ENCODE measurements around the gene HAUS5.

HAUS5 gene

DNA sequence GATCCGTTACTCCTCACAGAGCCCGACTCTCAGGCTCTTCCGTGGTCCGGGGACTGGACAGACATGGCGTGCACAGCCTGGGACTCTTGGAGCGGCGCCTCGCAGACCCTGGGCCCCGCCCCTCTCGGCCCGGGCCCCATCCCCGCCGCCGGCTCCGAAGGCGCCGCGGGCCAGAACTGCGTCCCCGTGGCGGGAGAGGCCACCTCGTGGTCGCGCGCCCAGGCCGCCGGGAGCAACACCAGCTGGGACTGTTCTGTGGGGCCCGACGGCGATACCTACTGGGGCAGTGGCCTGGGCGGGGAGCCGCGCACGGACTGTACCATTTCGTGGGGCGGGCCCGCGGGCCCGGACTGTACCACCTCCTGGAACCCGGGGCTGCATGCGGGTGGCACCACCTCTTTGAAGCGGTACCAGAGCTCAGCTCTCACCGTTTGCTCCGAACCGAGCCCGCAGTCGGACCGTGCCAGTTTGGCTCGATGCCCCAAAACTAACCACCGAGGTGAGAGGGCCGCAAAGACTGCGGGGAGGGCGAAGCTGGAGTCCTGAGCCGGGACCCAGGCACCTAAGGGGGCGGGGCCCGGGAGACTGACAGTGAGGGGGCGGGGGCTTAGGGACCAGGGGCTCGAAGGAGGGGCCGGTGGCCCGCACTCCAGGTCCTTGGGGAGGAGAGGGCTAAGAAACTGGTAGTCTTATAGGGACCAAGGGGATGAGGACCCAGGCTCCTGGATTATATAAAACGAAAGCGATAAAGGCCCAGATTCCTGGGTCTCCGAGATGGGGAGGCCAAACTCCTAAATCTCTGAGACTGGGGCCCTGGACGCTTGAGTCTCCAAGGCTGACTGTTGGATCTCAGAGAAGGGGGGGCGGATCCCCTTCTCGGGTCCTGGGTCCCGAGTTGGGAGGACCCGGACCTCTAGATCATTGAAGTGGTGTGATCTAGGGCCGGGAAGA, 31.0 kb downstream of the HAUS5 start:
- WGBS (ENCODE audit: extremely low coverage, insufficient coverage, insufficient read length) = no CpG with 5 or more reads among the region's 69 CpGs
- peak overlapping the region; percentile 67 for H2BK12ac ChIP-seq (ENCODE audit: low read length)
- H3K4me2 ChIP-seq (ENCODE audit: low read length) = peak overlapping the region; percentile 89
- peaks cover 3% of the 10 kb centered on the region for H3K9me3 ChIP-seq (ENCODE audit: insufficient read depth, low read depth, low read length)
- H3K18ac ChIP-seq (ENCODE audit: low read length) = peak overlapping the region; percentile 96
- no peaks in the 10 kb centered on the region for H3K27me3 ChIP-seq (ENCODE audit: insufficient read depth, low read length)
- H2BK120ac ChIP-seq (ENCODE audit: insufficient read depth, low read length, poor library complexity) = peak overlapping the region; percentile 97
- H4K8ac ChIP-seq (ENCODE audit: low read depth, low read length) = peak overlapping the region; percentile 97
- no peak overlapping the region for H3K23ac ChIP-seq (ENCODE audit: low read length)
- H3K79me2 ChIP-seq (ENCODE audit: control insufficient read depth, insufficient read depth, low read length, poor library complexity) = peaks cover 4% of the 10 kb centered on the region
- peak overlapping the region; percentile 89 for H2BK5ac ChIP-seq (ENCODE audit: low read depth, low read length, poor library complexity)
- H3K4me1 ChIP-seq (ENCODE audit: control insufficient read depth in 1 of 2, insufficient read depth in 2 of 2, low read length in 2 of 2) = peaks cover 17 to 25% of the 10 kb centered on the region in 2 experiments
- peak; percentile 76 to 84 for DNase-seq
- H2AFZ ChIP-seq (ENCODE audit: insufficient read depth, low read length, poor library complexity) = peak overlapping the region; percentile 98
- peak overlapping the region; percentile 66 for H3K4me3 ChIP-seq (ENCODE audit: low read depth, low read length)
- peak overlapping the region; percentile 70 for H3K4ac ChIP-seq (ENCODE audit: low read depth, low read length)
- peak overlapping the region; percentile 16 for H3K9ac ChIP-seq (ENCODE audit: low read length)
- H3K14ac ChIP-seq (ENCODE audit: low read length) = peak overlapping the region; percentile 97
- peak overlapping the region; percentile 92 for H4K12ac ChIP-seq (ENCODE audit: low read depth, low read length)
- H3K27ac ChIP-seq (ENCODE audit: low read depth, low read length) = peak overlapping the region; percentile 73
- peak overlapping the region; percentile 4 for H2AK5ac ChIP-seq (ENCODE audit: low read length)
- peaks cover 16% of the 10 kb centered on the region for H3K79me1 ChIP-seq (ENCODE audit: low read length)
- H3K36me3 ChIP-seq (ENCODE audit: control insufficient read depth in 1 of 2, insufficient read depth in 2 of 2, low read length in 2 of 2) = no peaks in the 10 kb centered on the region
- peak overlapping the region; percentile 88 for H4K91ac ChIP-seq (ENCODE audit: low read depth, low read length)

DNA sequence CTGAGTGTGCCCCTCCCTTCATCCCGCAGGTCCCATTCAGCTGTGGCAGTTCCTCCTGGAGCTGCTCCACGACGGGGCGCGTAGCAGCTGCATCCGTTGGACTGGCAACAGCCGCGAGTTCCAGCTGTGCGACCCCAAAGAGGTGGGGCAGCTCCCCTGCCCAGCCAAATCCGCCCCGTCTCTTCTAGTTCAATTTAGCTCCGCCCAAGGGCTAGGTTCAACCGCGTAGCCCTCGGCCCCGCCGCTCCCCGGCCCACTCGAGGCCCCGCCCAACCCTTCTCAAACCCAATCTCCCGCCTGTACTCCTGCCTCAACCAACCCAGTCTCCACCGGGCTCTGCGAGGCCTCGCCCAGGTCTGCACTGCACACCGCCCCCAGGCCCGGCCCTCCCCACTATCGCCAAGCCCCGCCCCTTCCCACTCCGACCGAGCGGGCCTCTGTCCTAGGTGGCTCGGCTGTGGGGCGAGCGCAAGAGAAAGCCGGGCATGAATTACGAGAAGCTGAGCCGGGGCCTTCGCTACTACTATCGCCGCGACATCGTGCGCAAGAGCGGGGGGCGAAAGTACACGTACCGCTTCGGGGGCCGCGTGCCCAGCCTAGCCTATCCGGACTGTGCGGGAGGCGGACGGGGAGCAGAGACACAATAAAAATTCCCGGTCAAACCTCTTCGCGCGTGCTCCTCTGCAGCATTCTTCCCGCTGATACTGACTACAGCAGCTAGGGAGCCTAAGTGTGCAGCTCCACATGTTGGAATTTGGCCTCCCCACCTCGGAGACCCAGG, 31.9 kb downstream of the HAUS5 start:
- no CpG with 5 or more reads among the region's 60 CpGs for WGBS (ENCODE audit: extremely low coverage, insufficient coverage, insufficient read length)
- H3K23ac ChIP-seq (ENCODE audit: low read length) = no peak overlapping the region
- peak overlapping the region; percentile 65 for H3K4me3 ChIP-seq (ENCODE audit: low read depth, low read length)
- H4K91ac ChIP-seq (ENCODE audit: low read depth, low read length) = peak overlapping the region; percentile 77
- H3K14ac ChIP-seq (ENCODE audit: low read length) = peak overlapping the region; percentile 75
- H3K27me3 ChIP-seq (ENCODE audit: insufficient read depth, low read length) = no peaks in the 10 kb centered on the region
- peak overlapping the region; percentile 50 for H3K27ac ChIP-seq (ENCODE audit: low read depth, low read length)
- H3K4me1 ChIP-seq (ENCODE audit: control insufficient read depth in 1 of 2, insufficient read depth in 2 of 2, low read length in 2 of 2) = peaks cover 19 to 26% of the 10 kb centered on the region in 2 experiments
- H2BK5ac ChIP-seq (ENCODE audit: low read depth, low read length, poor library complexity) = peak overlapping the region; percentile 29
- H3K79me2 ChIP-seq (ENCODE audit: control insufficient read depth, insufficient read depth, low read length, poor library complexity) = peaks cover 6% of the 10 kb centered on the region
- peaks cover 3% of the 10 kb centered on the region for H3K9me3 ChIP-seq (ENCODE audit: insufficient read depth, low read depth, low read length)
- peak overlapping the region; percentile 92 for H4K12ac ChIP-seq (ENCODE audit: low read depth, low read length)
- peak; percentile 96 for DNase-seq
- no peaks in the 10 kb centered on the region for H3K36me3 ChIP-seq (ENCODE audit: control insufficient read depth in 1 of 2, insufficient read depth in 2 of 2, low read length in 2 of 2)
- H3K4ac ChIP-seq (ENCODE audit: low read depth, low read length) = peak overlapping the region; percentile 34
- H3K18ac ChIP-seq (ENCODE audit: low read length) = peak overlapping the region; percentile 32
- H3K4me2 ChIP-seq (ENCODE audit: low read length) = peak overlapping the region; percentile 89
- H2BK12ac ChIP-seq (ENCODE audit: low read length) = peak overlapping the region; percentile 56
- peak overlapping the region; percentile 76 for H4K8ac ChIP-seq (ENCODE audit: low read depth, low read length)
- peak overlapping the region; percentile 50 for H3K9ac ChIP-seq (ENCODE audit: low read length)
- peaks cover 16% of the 10 kb centered on the region for H3K79me1 ChIP-seq (ENCODE audit: low read length)
- peak overlapping the region; percentile 98 for H2AFZ ChIP-seq (ENCODE audit: insufficient read depth, low read length, poor library complexity)
- peak overlapping the region; percentile 4 for H2AK5ac ChIP-seq (ENCODE audit: low read length)
- peak overlapping the region; percentile 29 for H2BK120ac ChIP-seq (ENCODE audit: insufficient read depth, low read length, poor library complexity)

DNA sequence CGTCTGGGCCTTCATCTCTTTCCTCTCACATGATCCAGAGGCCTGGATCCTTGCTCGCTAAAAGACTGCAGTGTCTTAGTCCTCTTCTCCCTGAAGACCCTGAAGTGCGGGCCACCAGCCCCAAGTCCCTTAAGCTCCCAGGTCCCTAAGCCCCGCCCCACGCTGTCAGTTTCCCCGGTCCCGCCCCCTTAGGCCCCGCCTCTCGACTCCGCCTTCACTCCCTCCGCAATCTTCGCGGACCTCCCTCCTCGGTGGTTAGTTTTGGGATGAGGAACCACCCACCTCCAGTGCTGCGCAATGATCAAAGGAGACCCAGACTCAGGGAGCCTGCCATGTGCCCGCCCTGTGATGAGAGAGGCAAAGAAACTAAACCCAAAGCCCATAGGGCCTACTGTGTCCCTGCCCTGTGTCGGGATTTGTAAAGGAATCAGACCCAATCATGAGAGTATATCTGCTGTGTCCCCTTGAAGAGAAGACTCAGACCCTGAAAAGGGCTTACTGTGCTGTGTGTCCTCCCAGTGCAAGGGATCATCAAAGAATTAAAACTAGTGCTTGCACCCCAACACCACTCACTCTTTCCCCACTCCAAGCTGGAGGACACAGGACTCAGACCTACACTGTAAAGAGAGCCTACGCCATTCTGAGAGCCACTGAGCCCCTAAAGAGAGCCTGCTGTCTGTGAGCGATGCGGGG, 32.6 kb downstream of the HAUS5 start:
- H2AFZ ChIP-seq (ENCODE audit: insufficient read depth, low read length, poor library complexity) = peak overlapping the region; percentile 59

More for the DNA sequence above, 32.6 kb downstream of the HAUS5 start:
- H4K8ac ChIP-seq (ENCODE audit: low read depth, low read length) = peak overlapping the region; percentile 47
- peaks cover 3% of the 10 kb centered on the region for H3K9me3 ChIP-seq (ENCODE audit: insufficient read depth, low read depth, low read length)
- peak; percentile 53 to 68 for DNase-seq
- WGBS (ENCODE audit: extremely low coverage, insufficient coverage, insufficient read length) = no CpG with 5 or more reads among the region's 20 CpGs
- no peak overlapping the region for H4K12ac ChIP-seq (ENCODE audit: low read depth, low read length)
- peak overlapping the region; percentile 53 for H2AK5ac ChIP-seq (ENCODE audit: low read length)
- H2BK120ac ChIP-seq (ENCODE audit: insufficient read depth, low read length, poor library complexity) = no peak overlapping the region
- H3K4me3 ChIP-seq (ENCODE audit: low read depth, low read length) = no peak overlapping the region
- no peak overlapping the region for H3K14ac ChIP-seq (ENCODE audit: low read length)
- no peak overlapping the region for H3K4ac ChIP-seq (ENCODE audit: low read depth, low read length)
- H3K18ac ChIP-seq (ENCODE audit: low read length) = no peak overlapping the region
- peaks cover 16% of the 10 kb centered on the region for H3K79me1 ChIP-seq (ENCODE audit: low read length)
- no peak overlapping the region for H4K91ac ChIP-seq (ENCODE audit: low read depth, low read length)
- H3K79me2 ChIP-seq (ENCODE audit: control insufficient read depth, insufficient read depth, low read length, poor library complexity) = peaks cover 6% of the 10 kb centered on the region
- peak overlapping the region; percentile 9 for H2BK12ac ChIP-seq (ENCODE audit: low read length)
- peak overlapping the region; percentile 89 for H3K4me2 ChIP-seq (ENCODE audit: low read length)
- H3K27me3 ChIP-seq (ENCODE audit: insufficient read depth, low read length) = no peaks in the 10 kb centered on the region
- H3K9ac ChIP-seq (ENCODE audit: low read length) = no peak overlapping the region
- H3K4me1 ChIP-seq (ENCODE audit: control insufficient read depth in 1 of 2, insufficient read depth in 2 of 2, low read length in 2 of 2) = peaks cover 19 to 26% of the 10 kb centered on the region in 2 experiments
- H3K36me3 ChIP-seq (ENCODE audit: control insufficient read depth in 1 of 2, insufficient read depth in 2 of 2, low read length in 2 of 2) = no peaks in the 10 kb centered on the region
- H3K23ac ChIP-seq (ENCODE audit: low read length) = no peak overlapping the region
- H3K27ac ChIP-seq (ENCODE audit: low read depth, low read length) = peak overlapping the region; percentile 21
- H2BK5ac ChIP-seq (ENCODE audit: low read depth, low read length, poor library complexity) = no peak overlapping the region
